Tibial nerve (tissue), 3 donors: ENCODE measurements around the gene PTBP1.

ENCODE experiments used
- CTCF ChIP-seq, 5 experiments: fragments of 200-600 bp in 3 of 5; fragments of 450-650 bp in 2 of 5; sonication (generic) in 3 of 5; IDR thresholded peaks; one replicate each; pipeline ENCODE4 v1.5.1; 2016 to 2019; ENCODE audit warnings: antibody characterized with exemption in 5 of 5, mild to moderate bottlenecking in 3 of 5, moderate library complexity in 2 of 5
- POLR2A ChIP-seq, 2 donors: fragments of 450-650 bp; IDR thresholded peaks; one replicate each; pipeline ENCODE4 v1.6.1; 2017; ENCODE audit warnings: antibody characterized with exemption in 2 of 2, mild to moderate bottlenecking in 2 of 2, moderate library complexity in 2 of 2

GRCh38 chr19:821825-822503 lies 24.7 kb downstream of the PTBP1 start, which contains the start of gene PLPPR3:
- TF ChIP-seq POLR2A (IDR thresholded peaks at IDR 0.05): no peak
- no peak for TF ChIP-seq CTCF (IDR thresholded peaks at IDR 0.05)
